Measurements from ENCODE around the gene TPK1. TPM values are rescaled to one million over a fixed set of nuclear protein-coding genes. Genes with fewer than 3 reads are reported as not detected.

TPK1 gene
- total RNA-seq, 1 experiment from 2014 or later = 3.1 TPM

DNA sequence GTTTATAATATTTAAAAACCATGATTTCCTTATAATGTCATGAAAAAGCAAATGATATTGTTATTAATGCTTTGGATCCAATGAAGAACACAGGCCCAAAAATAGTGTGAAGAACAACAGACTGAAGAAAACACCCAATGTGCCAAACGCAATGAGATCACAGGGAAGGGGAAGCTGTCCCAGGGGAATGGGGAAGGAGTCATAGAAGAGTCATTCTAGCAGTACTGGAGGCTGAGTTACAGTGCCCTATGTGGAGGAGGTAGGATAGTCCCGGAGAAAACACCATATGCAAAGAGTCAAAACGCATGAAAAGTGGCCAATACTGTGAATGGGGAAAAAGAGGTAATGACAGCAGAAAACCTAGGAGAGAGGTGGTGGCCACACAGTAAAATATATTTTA, 50.9 kb downstream of the TPK1 start:
- H3K27me3 Mint-ChIP-seq (ENCODE audit: low read depth) = no peaks in the 10 kb centered on the region
- H2AFZ ChIP-seq (ENCODE audit: low read length) = no peak overlapping the region
- H3K4me2 ChIP-seq (ENCODE audit: insufficient read depth, insufficient read length, low read length) = no peak overlapping the region
- no peak overlapping the region for H2BK5ac ChIP-seq (ENCODE audit: insufficient read length, low read length)
- no peak overlapping the region for H3T11ph ChIP-seq (ENCODE audit: low read length)
- no peak overlapping the region for H2BK120ac ChIP-seq (ENCODE audit: low read depth, low read length, poor library complexity, severe bottlenecking)
- no peak overlapping the region for H3K56ac ChIP-seq (ENCODE audit: insufficient read length, low read depth, low read length)
- H3K27ac Mint-ChIP-seq = no peak overlapping the region
- no peaks in the 10 kb centered on the region for H4K20me1 ChIP-seq (ENCODE audit: control insufficient read depth, insufficient read depth, insufficient read length)
- no peak overlapping the region for H2BK20ac ChIP-seq (ENCODE audit: low read depth, low read length, poor library complexity, severe bottlenecking)
- no peak overlapping the region for H4K5ac ChIP-seq (ENCODE audit: insufficient read length, low read depth, low read length)
- no peak overlapping the region for H3K27ac ChIP-seq (ENCODE audit: insufficient read length, low read depth, low read length)
- H3K9me3 ChIP-seq (ENCODE audit: control insufficient read depth, low read depth, low read length) = no peaks in the 10 kb centered on the region
- H3K79me1 ChIP-seq (ENCODE audit: insufficient read depth, low read depth, low read length, poor library complexity, severe bottlenecking) = no peaks in the 10 kb centered on the region
- no CpG with 5 or more reads among the region's 3 CpGs for WGBS (ENCODE audit: extremely low coverage, insufficient read length, low lambda C conversion rate)
- H4K8ac ChIP-seq (replicated peaks; ENCODE audit: insufficient read length, low read depth, low read length) = no peak overlapping the region
- peaks cover 19 to 20% of the 10 kb centered on the region in 2 experiments for H3K4me1 Mint-ChIP-seq
- H3K4ac ChIP-seq (ENCODE audit: low read depth, low read length) = no peak overlapping the region
- no peak overlapping the region for H3K9ac ChIP-seq (ENCODE audit: extremely low read depth, insufficient read length, low read length)
- H3K36me3 Mint-ChIP-seq (ENCODE audit: insufficient read depth in 1 of 3, low read depth in 3 of 3) = no peaks in the 10 kb centered on the region
- TF ChIP-seq, protein P1, sequence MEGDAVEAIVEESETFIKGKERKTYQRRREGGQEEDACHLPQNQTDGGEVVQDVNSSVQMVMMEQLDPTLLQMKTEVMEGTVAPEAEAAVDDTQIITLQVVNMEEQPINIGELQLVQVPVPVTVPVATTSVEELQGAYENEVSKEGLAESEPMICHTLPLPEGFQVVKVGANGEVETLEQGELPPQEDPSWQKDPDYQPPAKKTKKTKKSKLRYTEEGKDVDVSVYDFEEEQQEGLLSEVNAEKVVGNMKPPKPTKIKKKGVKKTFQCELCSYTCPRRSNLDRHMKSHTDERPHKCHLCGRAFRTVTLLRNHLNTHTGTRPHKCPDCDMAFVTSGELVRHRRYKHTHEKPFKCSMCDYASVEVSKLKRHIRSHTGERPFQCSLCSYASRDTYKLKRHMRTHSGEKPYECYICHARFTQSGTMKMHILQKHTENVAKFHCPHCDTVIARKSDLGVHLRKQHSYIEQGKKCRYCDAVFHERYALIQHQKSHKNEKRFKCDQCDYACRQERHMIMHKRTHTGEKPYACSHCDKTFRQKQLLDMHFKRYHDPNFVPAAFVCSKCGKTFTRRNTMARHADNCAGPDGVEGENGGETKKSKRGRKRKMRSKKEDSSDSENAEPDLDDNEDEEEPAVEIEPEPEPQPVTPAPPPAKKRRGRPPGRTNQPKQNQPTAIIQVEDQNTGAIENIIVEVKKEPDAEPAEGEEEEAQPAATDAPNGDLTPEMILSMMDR (conservative IDR thresholded peaks at IDR 0.05) = no peak
- no peaks in the 10 kb centered on the region for H3K27me3 ChIP-seq (ENCODE audit: insufficient read depth, low read length)
- H3K23ac ChIP-seq (ENCODE audit: insufficient read length, low read depth, low read length) = no peak overlapping the region
- H3K23me2 ChIP-seq (ENCODE audit: insufficient read length, low read depth, low read length, poor library complexity, severe bottlenecking) = no peaks in the 10 kb centered on the region
- H3K79me2 ChIP-seq (ENCODE audit: insufficient read depth, low read length) = no peaks in the 10 kb centered on the region
- H3K18ac ChIP-seq (ENCODE audit: insufficient read length, low read depth, low read length) = no peak overlapping the region
- H2AK5ac ChIP-seq (ENCODE audit: insufficient read length, low read length) = no peak overlapping the region
- H2BK15ac ChIP-seq (ENCODE audit: low read depth, low read length) = no peak overlapping the region
- H2BK12ac ChIP-seq (ENCODE audit: insufficient read length, low read depth, low read length) = no peak overlapping the region
- no peaks in the 10 kb centered on the region for H3K4me1 ChIP-seq (ENCODE audit: insufficient read depth, low read length)
- H4K91ac ChIP-seq (ENCODE audit: insufficient read length, low read depth, low read length) = no peak overlapping the region
- DNase-seq = no peak
- no peak overlapping the region for H3K14ac ChIP-seq (ENCODE audit: insufficient read depth, low read length)
- no peak overlapping the region for H3K4me3 Mint-ChIP-seq
- no peaks in the 10 kb centered on the region for H3K9me3 Mint-ChIP-seq

Data from H9 (cell line).